Measurements from ENCODE around the gene GALNT9.
"Not testable (repeated sequence)": the region's sequence is repeated elsewhere in the genome, so short reads cannot be mapped to it uniquely, and the experiment has no call there.

The GALNT9 gene

DNA sequence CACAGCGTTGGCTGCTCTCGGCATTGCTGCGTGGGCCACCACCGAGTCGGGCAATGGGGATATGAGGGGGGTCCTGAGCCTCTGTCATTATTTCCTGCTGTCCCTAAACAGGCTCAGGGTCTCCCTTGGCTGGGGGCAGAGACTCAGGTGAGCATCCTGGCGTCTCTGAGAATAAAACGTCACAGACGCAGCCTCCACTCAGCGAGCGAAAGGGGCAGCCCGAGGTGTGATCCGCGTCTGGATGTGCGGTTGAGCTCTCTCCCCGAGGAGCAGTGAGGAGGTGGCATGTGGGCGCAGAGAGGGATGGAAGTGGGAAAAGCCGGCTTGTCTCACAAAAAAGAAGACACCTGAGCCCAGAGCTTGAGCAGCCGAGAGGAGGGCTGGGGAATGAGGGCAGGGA is 62.6 kb downstream of the GALNT9 start:
- POLR2A ChIA-PET, result no interaction called here
- CTCF ChIA-PET, result no interaction called here
- TF ChIP-seq CTBP1 (IDR thresholded peaks at IDR 0.05; ENCODE audit: borderline replicate concordance) (no peak), ZNF384 (IDR thresholded peaks at IDR 0.05) (no peak), FOXM1 (IDR thresholded peaks at IDR 0.05; ENCODE audit: borderline replicate concordance) (no peak), HDGF (IDR thresholded peaks at IDR 0.05; ENCODE audit: borderline replicate concordance) (no peak), TARDBP (IDR thresholded peaks at IDR 0.05) (no peak), FOXK2 (IDR thresholded peaks at IDR 0.05) (no peak), LEF1 (IDR thresholded peaks at IDR 0.05; ENCODE audit: borderline replicate concordance) (no peak)
- DNase-seq (ENCODE audit: extremely low spot score), result no peak

DNA sequence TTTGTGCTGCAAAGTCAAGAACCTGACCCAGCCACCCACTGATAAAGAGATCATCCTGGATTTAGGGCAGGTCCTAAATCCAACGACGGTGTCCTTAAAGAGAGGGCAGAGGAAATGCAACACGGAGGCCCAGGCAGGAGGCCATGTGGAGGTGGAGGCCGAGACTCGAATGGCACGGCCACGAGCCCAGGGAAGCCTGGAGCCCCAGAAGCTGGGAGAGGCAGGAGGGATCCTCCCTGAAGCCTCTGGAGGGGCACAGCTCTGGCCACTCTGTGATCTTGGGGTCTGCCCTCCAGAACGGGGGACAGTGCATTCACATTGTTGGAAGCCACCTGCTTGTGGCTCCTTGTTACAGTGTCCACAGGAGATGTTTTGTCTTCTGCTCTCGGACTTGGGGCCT is 63.0 kb downstream of the GALNT9 start:
- DNase-seq (ENCODE audit: extremely low spot score), result no peak
- ChIA-PET CTCF (no interaction called here), POLR2A (no interaction called here)
- TF ChIP-seq LEF1 (IDR thresholded peaks at IDR 0.05; ENCODE audit: borderline replicate concordance) (no peak), TARDBP (IDR thresholded peaks at IDR 0.05) (no peak), CTBP1 (IDR thresholded peaks at IDR 0.05; ENCODE audit: borderline replicate concordance) (no peak), HDGF (IDR thresholded peaks at IDR 0.05; ENCODE audit: borderline replicate concordance) (no peak), NFRKB (IDR thresholded peaks at IDR 0.05) (no peak), BHLHE40 (IDR thresholded peaks at IDR 0.05; ENCODE audit: borderline replicate concordance) (no peak), FOXA1 (IDR thresholded peaks at IDR 0.05) (no peak), ZNF384 (IDR thresholded peaks at IDR 0.05) (no peak), FOXM1 (IDR thresholded peaks at IDR 0.05; ENCODE audit: borderline replicate concordance) (no peak), FOXK2 (IDR thresholded peaks at IDR 0.05) (no peak), SUZ12 (IDR thresholded peaks at IDR 0.05) (no peak), ARNT (IDR thresholded peaks at IDR 0.05) (no peak), ELF4 (IDR thresholded peaks at IDR 0.05) (no peak), SP1 (IDR thresholded peaks at IDR 0.05) (no peak), L3MBTL2 (conservative IDR thresholded peaks at IDR 0.05) (no peak)
- TF ChIP-seq, protein P1, sequence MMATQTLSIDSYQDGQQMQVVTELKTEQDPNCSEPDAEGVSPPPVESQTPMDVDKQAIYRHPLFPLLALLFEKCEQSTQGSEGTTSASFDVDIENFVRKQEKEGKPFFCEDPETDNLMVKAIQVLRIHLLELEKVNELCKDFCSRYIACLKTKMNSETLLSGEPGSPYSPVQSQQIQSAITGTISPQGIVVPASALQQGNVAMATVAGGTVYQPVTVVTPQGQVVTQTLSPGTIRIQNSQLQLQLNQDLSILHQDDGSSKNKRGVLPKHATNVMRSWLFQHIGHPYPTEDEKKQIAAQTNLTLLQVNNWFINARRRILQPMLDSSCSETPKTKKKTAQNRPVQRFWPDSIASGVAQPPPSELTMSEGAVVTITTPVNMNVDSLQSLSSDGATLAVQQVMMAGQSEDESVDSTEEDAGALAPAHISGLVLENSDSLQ (IDR thresholded peaks at IDR 0.05), result no peak

- CTCF ChIA-PET; POLR2A ChIA-PET; DNase-seq (ENCODE audit: extremely low spot score): not testable (repeated sequence)
Measured at GRCh38 chr12:132265822-132266221, 63.6 kb downstream of the GALNT9 start.

DNA sequence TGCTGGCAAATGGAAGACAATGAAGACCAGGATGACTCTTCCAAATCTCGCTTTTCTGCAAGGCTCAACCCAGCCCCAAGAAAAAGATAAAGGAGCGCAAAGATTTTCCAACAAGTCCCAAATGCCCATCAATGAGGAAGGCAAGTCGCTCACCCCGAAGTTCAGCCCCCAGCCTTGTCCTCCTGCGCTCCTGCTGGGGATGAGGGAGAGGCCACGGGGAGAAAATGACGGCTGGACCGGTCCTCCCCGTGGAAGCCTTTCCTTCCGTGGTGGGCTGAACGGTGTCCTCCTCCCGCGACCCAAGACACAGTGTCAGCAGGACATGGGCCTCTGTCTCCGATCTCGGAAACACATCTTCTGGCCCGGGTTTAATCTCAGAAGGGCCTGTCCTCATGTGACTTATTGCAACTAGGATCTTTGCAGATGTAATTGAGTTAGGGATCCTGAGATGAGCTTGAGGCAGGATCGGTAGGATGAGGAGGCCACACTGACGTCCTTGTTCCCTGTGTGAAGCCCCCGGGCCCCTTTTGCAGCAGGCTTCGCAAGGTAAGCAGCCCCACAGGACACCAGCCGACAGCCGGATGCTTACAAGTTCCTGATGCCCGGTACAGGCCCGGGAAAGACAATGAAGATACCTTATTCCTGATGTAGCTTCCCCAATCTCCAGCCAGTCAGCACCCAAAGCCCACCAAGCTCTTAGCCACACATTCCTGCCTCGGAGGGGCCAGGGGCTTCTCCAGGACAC is 64.2 kb downstream of the GALNT9 start:
- ChIA-PET POLR2A (no interaction called here), CTCF (no interaction called here)
- TF ChIP-seq L3MBTL2 (conservative IDR thresholded peaks at IDR 0.05), result no peak
- no peak for TF ChIP-seq FOXK2 (IDR thresholded peaks at IDR 0.05)
- no peak for TF ChIP-seq LEF1 (IDR thresholded peaks at IDR 0.05; ENCODE audit: borderline replicate concordance)
- TF ChIP-seq ARNT (IDR thresholded peaks at IDR 0.05), result no peak
- no peak for TF ChIP-seq NFRKB (IDR thresholded peaks at IDR 0.05)
- no peak for DNase-seq (ENCODE audit: extremely low spot score)

- DNase-seq (ENCODE audit: extremely low spot score), result no peak
- ChIA-PET POLR2A (no interaction called here), CTCF (no interaction called here)
- TF ChIP-seq ARNT (IDR thresholded peaks at IDR 0.05), result no peak
- no peak for TF ChIP-seq ELF4 (IDR thresholded peaks at IDR 0.05)
- TF ChIP-seq FOXK2 (IDR thresholded peaks at IDR 0.05), result no peak
- TF ChIP-seq NFRKB (IDR thresholded peaks at IDR 0.05), result no peak
- TF ChIP-seq SP1 (IDR thresholded peaks at IDR 0.05), result no peak
- no peak for TF ChIP-seq FOXA1 (IDR thresholded peaks at IDR 0.05)
- no peak for TF ChIP-seq ZNF384 (IDR thresholded peaks at IDR 0.05)
- TF ChIP-seq HDGF (IDR thresholded peaks at IDR 0.05; ENCODE audit: borderline replicate concordance), result no peak
- TF ChIP-seq LEF1 (IDR thresholded peaks at IDR 0.05; ENCODE audit: borderline replicate concordance), result no peak
- no peak for TF ChIP-seq SUZ12 (IDR thresholded peaks at IDR 0.05)
- TF ChIP-seq CTBP1 (IDR thresholded peaks at IDR 0.05; ENCODE audit: borderline replicate concordance), result no peak
- no peak for TF ChIP-seq L3MBTL2 (conservative IDR thresholded peaks at IDR 0.05)
- TF ChIP-seq BHLHE40 (IDR thresholded peaks at IDR 0.05; ENCODE audit: borderline replicate concordance), result no peak
- no peak for TF ChIP-seq TARDBP (IDR thresholded peaks at IDR 0.05)
- no peak for TF ChIP-seq FOXM1 (IDR thresholded peaks at IDR 0.05; ENCODE audit: borderline replicate concordance)
- TF ChIP-seq, protein P1 (IDR thresholded peaks at IDR 0.05), result no peak
Measured at GRCh38 chr12:132264086-132265010, 65.0 kb downstream of the GALNT9 start.

- no peak for TF ChIP-seq FOXK2 (IDR thresholded peaks at IDR 0.05)
- no peak for TF ChIP-seq CTBP1 (IDR thresholded peaks at IDR 0.05; ENCODE audit: borderline replicate concordance)
- TF ChIP-seq FOXM1 (IDR thresholded peaks at IDR 0.05; ENCODE audit: borderline replicate concordance), result no peak
- TF ChIP-seq TARDBP (IDR thresholded peaks at IDR 0.05), result no peak
- ChIA-PET POLR2A (no interaction called here), CTCF (no interaction called here)
- no peak for DNase-seq (ENCODE audit: extremely low spot score)
Measured at GRCh38 chr12:132263451-132264049, 65.8 kb downstream of the GALNT9 start.

Data from HEK293T (cell line).